ENCODE measurements around the gene NRG3. TPM values are rescaled to one million over a fixed set of nuclear protein-coding genes. Genes with fewer than 3 reads are reported as not detected.

The NRG3 gene
- total and polyA plus RNA-seq, 8 donors = 0.14 to 0.59 (median 0.25) TPM; not detected in 2

GRCh38 chr10:82284180-82284579, 409.2 kb downstream of the NRG3 start:
- Histone ChIP-seq H3K4me3 (no peak overlapping the region), H3K27ac (no peak overlapping the region), H3K27me3 (no peaks in the 10 kb centered on the region), H3K36me3 (no peaks in the 10 kb centered on the region), H3K4me1 (no peaks in the 10 kb centered on the region), H3K9me3 (no peaks in the 10 kb centered on the region)
- TF ChIP-seq, protein P1, sequence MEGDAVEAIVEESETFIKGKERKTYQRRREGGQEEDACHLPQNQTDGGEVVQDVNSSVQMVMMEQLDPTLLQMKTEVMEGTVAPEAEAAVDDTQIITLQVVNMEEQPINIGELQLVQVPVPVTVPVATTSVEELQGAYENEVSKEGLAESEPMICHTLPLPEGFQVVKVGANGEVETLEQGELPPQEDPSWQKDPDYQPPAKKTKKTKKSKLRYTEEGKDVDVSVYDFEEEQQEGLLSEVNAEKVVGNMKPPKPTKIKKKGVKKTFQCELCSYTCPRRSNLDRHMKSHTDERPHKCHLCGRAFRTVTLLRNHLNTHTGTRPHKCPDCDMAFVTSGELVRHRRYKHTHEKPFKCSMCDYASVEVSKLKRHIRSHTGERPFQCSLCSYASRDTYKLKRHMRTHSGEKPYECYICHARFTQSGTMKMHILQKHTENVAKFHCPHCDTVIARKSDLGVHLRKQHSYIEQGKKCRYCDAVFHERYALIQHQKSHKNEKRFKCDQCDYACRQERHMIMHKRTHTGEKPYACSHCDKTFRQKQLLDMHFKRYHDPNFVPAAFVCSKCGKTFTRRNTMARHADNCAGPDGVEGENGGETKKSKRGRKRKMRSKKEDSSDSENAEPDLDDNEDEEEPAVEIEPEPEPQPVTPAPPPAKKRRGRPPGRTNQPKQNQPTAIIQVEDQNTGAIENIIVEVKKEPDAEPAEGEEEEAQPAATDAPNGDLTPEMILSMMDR (IDR thresholded peaks at IDR 0.05) = no peak
- 84 to 89% methylated on average over 2 of the region's 2 CpGs for whole genome bisulfite sequencing, 2 donors
- no peak for DNase-seq
- ATAC-seq = no peak
- FAIRE-seq = no peak
- intact Hi-C loops (cut with DNase I) = no loop called here

DNA sequence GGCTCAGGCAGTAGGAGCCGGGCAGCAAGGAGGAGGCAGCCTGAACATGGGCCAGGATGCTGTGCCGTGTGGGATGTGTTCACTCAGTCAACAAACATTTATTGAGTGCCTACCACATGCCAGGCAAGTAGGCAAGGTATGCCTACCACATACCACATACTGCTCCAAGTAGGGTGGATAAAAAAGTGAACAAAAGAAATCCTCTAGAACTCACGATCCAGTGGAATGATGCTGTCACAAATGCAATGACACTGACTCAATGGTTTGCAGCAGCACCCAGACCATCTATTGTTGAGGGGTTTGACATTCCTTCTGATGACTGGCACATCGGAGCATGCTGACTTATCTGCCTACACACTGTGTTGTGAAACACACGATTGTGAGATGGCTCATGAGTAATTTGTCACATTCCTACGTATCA, 413.5 kb downstream of the NRG3 start:
- FAIRE-seq (no peak), ATAC-seq (no peak), DNase-seq (no peak)
- intact Hi-C loops (cut with DNase I) = no loop called here
- H3K27me3 ChIP-seq = no peaks in the 10 kb centered on the region
- no peaks in the 10 kb centered on the region for H3K4me1 ChIP-seq
- TF ChIP-seq, protein P1 (IDR thresholded peaks at IDR 0.05) = no peak
- H3K4me3 ChIP-seq = no peak overlapping the region
- no peak overlapping the region for H3K27ac ChIP-seq
- no peaks in the 10 kb centered on the region for H3K9me3 ChIP-seq
- WGBS, 2 donors = 71 to 81% methylated on average over 6 of the region's 6 CpGs
- no peaks in the 10 kb centered on the region for H3K36me3 ChIP-seq

DNA sequence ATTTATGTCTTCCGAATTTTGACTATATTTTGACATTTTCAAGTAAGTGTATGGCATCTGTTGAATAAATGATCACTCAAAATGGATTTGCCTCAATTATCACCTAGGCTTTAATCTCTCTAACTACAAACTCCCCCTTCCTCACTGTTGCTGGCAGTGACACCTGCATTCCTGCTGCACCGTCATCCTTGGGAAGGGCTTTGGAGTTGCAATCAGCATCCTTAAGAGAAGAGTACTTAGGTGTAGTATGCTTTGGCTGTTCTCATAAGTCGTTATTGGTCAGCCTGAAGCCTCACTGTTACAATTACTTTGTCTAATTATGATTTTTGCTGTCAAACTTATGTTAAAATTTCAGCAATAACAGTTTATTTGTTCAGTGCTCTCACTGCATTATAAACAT, 415.0 kb downstream of the NRG3 start:
- H3K4me3 ChIP-seq = no peak overlapping the region
- no peaks in the 10 kb centered on the region for H3K4me1 ChIP-seq
- H3K27ac ChIP-seq = no peak overlapping the region
- TF ChIP-seq, protein P1 (IDR thresholded peaks at IDR 0.05) = no peak
- DNase-seq (no peak), ATAC-seq (no peak), FAIRE-seq (no peak)
- H3K36me3 ChIP-seq = no peaks in the 10 kb centered on the region
- no peaks in the 10 kb centered on the region for H3K27me3 ChIP-seq
- no peaks in the 10 kb centered on the region for H3K9me3 ChIP-seq
- WGBS, 2 donors = 72 to 75% methylated on average over 3 of the region's 3 CpGs
- intact Hi-C loops (cut with DNase I) = no loop called here

DNA sequence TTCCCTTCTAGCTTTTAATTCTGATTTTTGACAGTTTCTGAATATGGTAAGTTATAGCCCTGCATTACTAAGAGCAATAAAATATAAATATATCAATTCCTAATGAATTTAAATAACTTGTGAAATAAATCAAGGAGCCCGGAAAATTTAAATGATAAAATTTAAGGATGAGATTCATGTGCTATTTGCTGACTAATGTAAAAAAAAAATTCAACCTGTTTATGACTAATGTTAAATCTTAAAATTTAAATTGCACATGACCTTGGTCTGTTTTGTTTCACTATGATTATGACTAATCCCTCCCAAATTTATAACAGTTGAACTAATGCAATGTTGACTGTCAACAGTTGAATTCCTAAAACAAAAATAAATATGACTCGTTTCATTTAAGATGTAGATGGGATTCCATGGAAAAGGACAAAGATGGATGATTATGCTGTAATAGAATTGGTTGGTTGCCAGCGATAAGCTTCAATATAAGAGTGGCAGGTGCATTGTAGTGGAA, 419.9 kb downstream of the NRG3 start:
- intact Hi-C loops (cut with DNase I) = no loop called here
- Histone ChIP-seq H3K36me3 (no peaks in the 10 kb centered on the region), H3K4me1 (no peaks in the 10 kb centered on the region), H3K9me3 (no peaks in the 10 kb centered on the region), H3K27me3 (no peaks in the 10 kb centered on the region), H3K4me3 (no peak overlapping the region), H3K27ac (no peak overlapping the region)
- ATAC-seq = no peak
- DNase-seq = no peak
- 55 to 56% methylated on average over 3 of the region's 3 CpGs for WGBS, 2 donors
- TF ChIP-seq, protein P1 (IDR thresholded peaks at IDR 0.05) = no peak
- no peak for FAIRE-seq

DNA sequence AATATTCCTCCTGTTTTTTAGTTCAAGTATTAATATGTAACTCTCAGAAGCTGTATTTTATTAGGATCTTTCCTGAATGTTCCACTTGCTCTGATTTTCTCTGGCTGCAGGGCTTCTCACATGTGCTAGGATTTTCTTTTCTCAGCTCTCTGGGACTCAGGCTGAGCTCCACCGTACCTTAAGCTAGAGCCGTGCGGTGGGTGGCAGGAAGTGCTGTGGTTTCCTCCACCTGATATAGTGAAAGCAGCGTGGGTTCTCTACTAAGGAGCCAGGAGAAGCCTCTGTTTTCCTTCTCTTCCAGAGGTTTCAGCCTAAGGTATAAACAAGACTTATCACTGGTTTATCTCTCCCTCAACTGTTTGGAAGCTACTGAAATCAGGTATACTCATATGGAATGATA, 433.6 kb downstream of the NRG3 start:
- WGBS, 2 donors = 90% methylated on average over 4 of the region's 4 CpGs
- H3K27ac ChIP-seq = no peak overlapping the region
- DNase-seq = no peak
- no peaks in the 10 kb centered on the region for H3K36me3 ChIP-seq
- no peaks in the 10 kb centered on the region for H3K27me3 ChIP-seq
- intact Hi-C loops (cut with DNase I) = no loop called here
- ATAC-seq = no peak
- TF ChIP-seq, protein P1 (IDR thresholded peaks at IDR 0.05) = no peak
- H3K4me1 ChIP-seq = no peaks in the 10 kb centered on the region
- no peak for FAIRE-seq
- no peak overlapping the region for H3K4me3 ChIP-seq
- no peaks in the 10 kb centered on the region for H3K9me3 ChIP-seq
